ENCODE results near the gene LIN9. TPM values are rescaled to one million over a fixed set of nuclear protein-coding genes. Genes with fewer than 3 reads are reported as not detected.

Gene LIN9
- total RNA-seq, 3 donors from 2014 or later = 1.9 to 5.6 (median 2.6) TPM

GRCh38 chr1:226250511-226250910 is 58.5 kb downstream of the LIN9 start:
- DNase-seq (ENCODE audit: low spot score in 2 of 2) = no peak
- no peak for TF ChIP-seq POLR2A (IDR thresholded peaks at IDR 0.05)
- no peak for TF ChIP-seq CTCF (IDR thresholded peaks at IDR 0.05)
- no peak for TF ChIP-seq POLR2AphosphoS5 (IDR thresholded peaks at IDR 0.05)
- no peaks in the 10 kb centered on the region for H3K27me3 ChIP-seq
- no peaks in the 10 kb centered on the region for H3K9me3 ChIP-seq
- H3K4me1 ChIP-seq = no peaks in the 10 kb centered on the region
- no peak overlapping the region for H3K27ac ChIP-seq
- intact Hi-C loops (cut with DNase I; ENCODE audit: low total_unique reads) = no loop called here
- H3K36me3 ChIP-seq = no peaks in the 10 kb centered on the region
- H3K4me3 ChIP-seq = no peak overlapping the region

GRCh38 chr1:226248796-226249195 is 60.2 kb downstream of the LIN9 start:
- Histone ChIP-seq H3K4me1 (no peaks in the 10 kb centered on the region), H3K27ac (no peak overlapping the region), H3K36me3 (no peaks in the 10 kb centered on the region), H3K27me3 (no peaks in the 10 kb centered on the region), H3K9me3 (no peaks in the 10 kb centered on the region), H3K4me3 (no peak overlapping the region)
- DNase-seq (ENCODE audit: low spot score in 2 of 2) = no peak
- intact Hi-C loops (cut with DNase I; ENCODE audit: low total_unique reads) = no loop called here
- TF ChIP-seq POLR2A (IDR thresholded peaks at IDR 0.05) = no peak
- TF ChIP-seq CTCF (IDR thresholded peaks at IDR 0.05) = no peak
- TF ChIP-seq POLR2AphosphoS5 (IDR thresholded peaks at IDR 0.05) = no peak

GRCh38 chr1:226248091-226248490 is 60.9 kb downstream of the LIN9 start:
- no peak overlapping the region for H3K27ac ChIP-seq

GRCh38 chr1:226239421-226239820 is 69.5 kb downstream of the LIN9 start:
- Histone ChIP-seq H3K4me3 (no peak overlapping the region), H3K9me3 (no peaks in the 10 kb centered on the region), H3K27ac (no peak overlapping the region), H3K4me1 (no peaks in the 10 kb centered on the region), H3K36me3 (no peaks in the 10 kb centered on the region), H3K27me3 (no peaks in the 10 kb centered on the region)
- intact Hi-C loops (cut with DNase I; ENCODE audit: low total_unique reads) = no loop called here
- DNase-seq (ENCODE audit: low spot score in 2 of 2) = no peak
- TF ChIP-seq POLR2A (IDR thresholded peaks at IDR 0.05) = no peak
- TF ChIP-seq CTCF (IDR thresholded peaks at IDR 0.05) = no peak
- no peak for TF ChIP-seq POLR2AphosphoS5 (IDR thresholded peaks at IDR 0.05)

More at GRCh38 chr1:226248091-226248490, 60.9 kb downstream of the LIN9 start:
- no peak for DNase-seq (ENCODE audit: low spot score in 2 of 2)
- TF ChIP-seq POLR2AphosphoS5 (IDR thresholded peaks at IDR 0.05) (no peak), POLR2A (IDR thresholded peaks at IDR 0.05) (no peak), CTCF (IDR thresholded peaks at IDR 0.05) (no peak)
- H3K9me3 ChIP-seq = no peaks in the 10 kb centered on the region
- H3K4me1 ChIP-seq = no peaks in the 10 kb centered on the region
- H3K4me3 ChIP-seq = no peak overlapping the region
- intact Hi-C loops (cut with DNase I; ENCODE audit: low total_unique reads) = no loop called here
- no peaks in the 10 kb centered on the region for H3K27me3 ChIP-seq
- no peaks in the 10 kb centered on the region for H3K36me3 ChIP-seq

- no peak for DNase-seq (ENCODE audit: low spot score in 2 of 2)
- TF ChIP-seq POLR2AphosphoS5 (IDR thresholded peaks at IDR 0.05) = no peak
- no peak for TF ChIP-seq CTCF (IDR thresholded peaks at IDR 0.05)
- TF ChIP-seq POLR2A (IDR thresholded peaks at IDR 0.05) = no peak
- Histone ChIP-seq H3K27ac (no peak overlapping the region), H3K27me3 (no peaks in the 10 kb centered on the region), H3K4me3 (no peak overlapping the region), H3K36me3 (peaks cover 3% of the 10 kb centered on the region), H3K4me1 (no peaks in the 10 kb centered on the region), H3K9me3 (no peaks in the 10 kb centered on the region)
- intact Hi-C loops (cut with DNase I; ENCODE audit: low total_unique reads) = no loop called here
These were observed 72.1 kb downstream of the LIN9 start for GRCh38 chr1:226236826-226237225.
